ENCODE data around the gene TRAF4. TPM values are rescaled to one million over a fixed set of nuclear protein-coding genes. Genes with fewer than 3 reads are reported as not detected.
"Not testable (repeated sequence)": the region's sequence is repeated elsewhere in the genome, so short reads cannot be mapped to it uniquely, and the experiment has no call there.

TRAF4 gene
- polyA plus RNA-seq, 3 donors: 0.33 to 38.0 (median 1.0) TPM

GRCh38 chr17:28722417-28723158 lies 21.2 kb upstream of the TRAF4 start:
- H3K36me3 ChIP-seq (replicated peaks in 1 of 2; ENCODE audit: control insufficient read depth in 1 of 2, insufficient read depth in 2 of 2, low read length in 2 of 2): peaks cover 35 to 40% of the 10 kb centered on the region in 2 donors
- no peak overlapping the region for H2AFZ ChIP-seq (ENCODE audit: insufficient read depth, low read depth, low read length, poor library complexity, severe bottlenecking)
- Mint-ChIP-seq H3K27me3 (ENCODE audit: low read depth in 3 of 3) (peaks cover 2 to 17% (median 11%) of the 10 kb centered on the region in 3 donors), H3K27ac (peak overlapping the region in 1 of 7 donors; percentile 57), H3K4me1 (peaks cover 59% of the 10 kb centered on the region), H3K9me3 (peaks cover 0 to 2% (median 0%) of the 10 kb centered on the region in 7 donors), H3K36me3 (peaks cover 36 to 44% of the 10 kb centered on the region in 2 donors), H3K4me3 (no peak overlapping the region)
- H3K9ac ChIP-seq (ENCODE audit: insufficient read depth, low read length, poor library complexity, severe bottlenecking): no peak overlapping the region
- peaks cover 57% of the 10 kb centered on the region for H4K20me1 ChIP-seq (ENCODE audit: insufficient read depth, low read length)
- H3K27ac ChIP-seq (ENCODE audit: low read depth in 1 of 2, low read length in 2 of 2): no peak overlapping the region
- TF ChIP-seq CTCF (IDR thresholded peaks at IDR 0.05): no peak
- H3K27me3 ChIP-seq (ENCODE audit: control insufficient read depth in 2 of 2, insufficient read depth in 2 of 2, low read length in 2 of 2): no peaks in the 10 kb centered on the region
- 91% methylated on average over 5 of the region's 7 CpGs for WGBS (ENCODE audit: insufficient coverage)
- H3K79me2 ChIP-seq (ENCODE audit: insufficient read depth, low read length): peaks cover 28% of the 10 kb centered on the region
- H3K4me2 ChIP-seq (replicated peaks; ENCODE audit: extremely low read depth, low read length, poor library complexity, severe bottlenecking): no peak overlapping the region
- no peak overlapping the region for H3K4me3 ChIP-seq (replicated peaks in 1 of 3; ENCODE audit: low read depth in 2 of 3, low read length in 3 of 3)
- H3K9me3 ChIP-seq (replicated peaks in 1 of 2; ENCODE audit: control insufficient read depth in 1 of 2, insufficient read depth in 1 of 2, low read length in 2 of 2): no peaks in the 10 kb centered on the region
- DNase-seq: no peak
- H3K4me1 ChIP-seq (ENCODE audit: control insufficient read depth in 1 of 2, insufficient read depth in 2 of 2, low read length in 2 of 2): peaks cover 57 to 73% of the 10 kb centered on the region in 2 donors
- intact Hi-C loops (cut with micrococcal nuclease): no loop called here

GRCh38 chr17:28723159-28723835 lies 20.5 kb upstream of the TRAF4 start:
- Mint-ChIP-seq H3K4me1 (peaks cover 61% of the 10 kb centered on the region), H3K4me3 (no peak overlapping the region), H3K27ac (no peak overlapping the region), H3K9me3 (peaks cover 0 to 2% (median 0%) of the 10 kb centered on the region in 7 donors), H3K27me3 (ENCODE audit: low read depth in 3 of 3) (peaks cover 2 to 15% (median 8%) of the 10 kb centered on the region in 3 donors), H3K36me3 (peaks cover 36 to 44% of the 10 kb centered on the region in 2 donors)
- TF ChIP-seq CTCF (IDR thresholded peaks at IDR 0.05): no peak
- Histone ChIP-seq H3K4me2 (replicated peaks; ENCODE audit: extremely low read depth, low read length, poor library complexity, severe bottlenecking) (no peak overlapping the region), H3K27ac (ENCODE audit: low read depth in 1 of 2, low read length in 2 of 2) (no peak overlapping the region), H3K79me2 (ENCODE audit: insufficient read depth, low read length) (peaks cover 28% of the 10 kb centered on the region), H3K4me3 (replicated peaks in 1 of 3; ENCODE audit: low read depth in 2 of 3, low read length in 3 of 3) (no peak overlapping the region), H3K4me1 (ENCODE audit: control insufficient read depth in 1 of 2, insufficient read depth in 2 of 2, low read length in 2 of 2) (peaks cover 58 to 73% of the 10 kb centered on the region in 2 donors), H3K9me3 (replicated peaks in 1 of 2; ENCODE audit: control insufficient read depth in 1 of 2, insufficient read depth in 1 of 2, low read length in 2 of 2) (no peaks in the 10 kb centered on the region), H3K36me3 (replicated peaks in 1 of 2; ENCODE audit: control insufficient read depth in 1 of 2, insufficient read depth in 2 of 2, low read length in 2 of 2) (peaks cover 35 to 40% of the 10 kb centered on the region in 2 donors), H3K9ac (ENCODE audit: insufficient read depth, low read length, poor library complexity, severe bottlenecking) (no peak overlapping the region), H2AFZ (ENCODE audit: insufficient read depth, low read depth, low read length, poor library complexity, severe bottlenecking) (no peak overlapping the region), H3K27me3 (ENCODE audit: control insufficient read depth in 2 of 2, insufficient read depth in 2 of 2, low read length in 2 of 2) (no peaks in the 10 kb centered on the region), H4K20me1 (ENCODE audit: insufficient read depth, low read length) (peaks cover 57% of the 10 kb centered on the region)
- 91% methylated on average over 4 of the region's 6 CpGs for WGBS (ENCODE audit: insufficient coverage)
- DNase-seq: no peak
- intact Hi-C loops (cut with micrococcal nuclease): no loop called here

- H3K27ac ChIP-seq (ENCODE audit: low read depth in 1 of 2, low read length in 2 of 2): not testable (repeated sequence)
These were observed 19.8 kb upstream of the TRAF4 start for GRCh38 chr17:28723836-28724499.

More at GRCh38 chr17:28723836-28724499, 19.8 kb upstream of the TRAF4 start:
- Histone ChIP-seq H3K4me1 (ENCODE audit: control insufficient read depth in 1 of 2, insufficient read depth in 2 of 2, low read length in 2 of 2) (peaks cover 53 to 70% of the 10 kb centered on the region in 2 donors), H3K36me3 (replicated peaks in 1 of 2; ENCODE audit: control insufficient read depth in 1 of 2, insufficient read depth in 2 of 2, low read length in 2 of 2) (peaks cover 35 to 40% of the 10 kb centered on the region in 2 donors), H3K79me2 (ENCODE audit: insufficient read depth, low read length) (peaks cover 28% of the 10 kb centered on the region), H4K20me1 (ENCODE audit: insufficient read depth, low read length) (peaks cover 57% of the 10 kb centered on the region)
- H2AFZ ChIP-seq (ENCODE audit: insufficient read depth, low read depth, low read length, poor library complexity, severe bottlenecking); H3K9ac ChIP-seq (ENCODE audit: insufficient read depth, low read length, poor library complexity, severe bottlenecking); H3K4me3 ChIP-seq (replicated peaks in 1 of 3; ENCODE audit: low read depth in 2 of 3, low read length in 3 of 3); H3K27me3 ChIP-seq (ENCODE audit: control insufficient read depth in 2 of 2, insufficient read depth in 2 of 2, low read length in 2 of 2); H3K9me3 Mint-ChIP-seq; H3K9me3 ChIP-seq (replicated peaks in 1 of 2; ENCODE audit: control insufficient read depth in 1 of 2, insufficient read depth in 1 of 2, low read length in 2 of 2); H3K4me2 ChIP-seq (replicated peaks; ENCODE audit: extremely low read depth, low read length, poor library complexity, severe bottlenecking); DNase-seq; intact Hi-C loops (cut with micrococcal nuclease): not testable (repeated sequence)
- H3K27ac Mint-ChIP-seq: peak overlapping the region in 1 of 7 donors; percentile 55
- peak overlapping the region in 1 of 2 donors; percentile 13 for H3K4me3 Mint-ChIP-seq
- peaks cover 2 to 15% (median 6%) of the 10 kb centered on the region in 3 donors for H3K27me3 Mint-ChIP-seq (ENCODE audit: low read depth in 3 of 3)
- peaks cover 36 to 44% of the 10 kb centered on the region in 2 donors for H3K36me3 Mint-ChIP-seq
- WGBS (ENCODE audit: insufficient coverage): 96% methylated on average over 2 of the region's 4 CpGs
- peaks cover 60% of the 10 kb centered on the region for H3K4me1 Mint-ChIP-seq
